Astrocyte (in vitro differentiated cells and primary cell): ENCODE results near the gene TFPI2. TPM values are rescaled to one million over a fixed set of nuclear protein-coding genes. Genes with fewer than 3 reads are reported as not detected.

Source experiments
- DNase-seq: peaks from one replicate; pipeline ENCODE4 v3.0.0-alpha.2; 2010; ENCODE audit warnings: low read depth
- FAIRE-seq: peaks from 2 replicates; lab custom pipeline; 2011; peaks lifted over from hg19 to GRCh38; lab: Jason Lieb, UNC
- H2AFZ ChIP-seq: 2 replicates; pipeline ENCODE4 v1.6.0; 2012; ENCODE audit warnings: low read depth, low read length, inconsistent platforms
- H3K27ac ChIP-seq: 2 replicates; pipeline ENCODE4 v1.5.1; 2011; ENCODE audit warnings: low read depth, low read length, inconsistent platforms
- H3K27me3 ChIP-seq: 2 replicates; pipeline ENCODE4 v1.6.0; 2011; ENCODE audit warnings: low read length, inconsistent platforms; ENCODE audit not compliant: insufficient read depth
- H3K36me3 ChIP-seq: 2 replicates; pipeline ENCODE4 v1.5.1; 2011; ENCODE audit warnings: low read length, inconsistent platforms; ENCODE audit not compliant: insufficient read depth
- H3K4me1 ChIP-seq: 2 replicates; pipeline ENCODE4 v1.5.1; 2011; ENCODE audit warnings: low read length, inconsistent platforms; ENCODE audit not compliant: insufficient read depth
- H3K4me2 ChIP-seq: 2 replicates; pipeline ENCODE4 v1.6.0; 2012; ENCODE audit warnings: low read length, inconsistent platforms
- H3K4me3 ChIP-seq: 2 replicates; pipeline ENCODE4 v1.5.1; 2011; ENCODE audit warnings: low read depth, mild to moderate bottlenecking, low read length, inconsistent platforms; ENCODE audit not compliant: insufficient read depth
- H3K79me2 ChIP-seq: 2 replicates; pipeline ENCODE4 v1.6.0; 2012; ENCODE audit warnings: mild to moderate bottlenecking, low read length, inconsistent platforms; ENCODE audit not compliant: insufficient read depth
- H3K9ac ChIP-seq: 2 replicates; pipeline ENCODE4 v1.6.0; 2012; ENCODE audit warnings: mild to moderate bottlenecking, low read length, inconsistent platforms
- H3K9me3 ChIP-seq: 2 replicates; pipeline ENCODE4 v1.5.1; 2012; ENCODE audit warnings: low read depth, mild to moderate bottlenecking, low read length, inconsistent platforms; ENCODE audit not compliant: insufficient read depth
- H4K20me1 ChIP-seq: 2 replicates; pipeline ENCODE4 v1.6.0; 2012; ENCODE audit warnings: low read length, inconsistent platforms; ENCODE audit not compliant: insufficient read depth
- H3K27ac Mint-ChIP-seq: one replicate; pipeline ENCODE4 v1.8.0; 2021; ENCODE audit warnings: mild to moderate bottlenecking, mixed read lengths; ENCODE audit not compliant: unreplicated experiment
- H3K27me3 Mint-ChIP-seq: one replicate; pipeline ENCODE4 v1.8.0; 2021; ENCODE audit warnings: low read depth, mixed read lengths; ENCODE audit not compliant: unreplicated experiment
- H3K36me3 Mint-ChIP-seq: one replicate; pipeline ENCODE4 v1.8.0; 2021; ENCODE audit warnings: low read depth, mixed read lengths; ENCODE audit not compliant: unreplicated experiment
- H3K4me1 Mint-ChIP-seq: one replicate; pipeline ENCODE4 v1.8.0; 2021; ENCODE audit warnings: low read depth, mixed read lengths; ENCODE audit not compliant: unreplicated experiment
- H3K4me3 Mint-ChIP-seq: one replicate; pipeline ENCODE4 v1.8.0; 2021; ENCODE audit warnings: mild to moderate bottlenecking, moderate library complexity, mixed read lengths; ENCODE audit not compliant: unreplicated experiment
- H3K9me3 Mint-ChIP-seq: one replicate; pipeline ENCODE4 v1.8.0; 2021; ENCODE audit warnings: mild to moderate bottlenecking, mixed read lengths; ENCODE audit not compliant: unreplicated experiment
- EZH2 ChIP-seq: IDR thresholded peaks from 2 replicates; pipeline ENCODE4 v1.6.1; 2012; ENCODE audit warnings: mild to moderate bottlenecking, low read length, inconsistent platforms; ENCODE audit not compliant: insufficient read depth
- total RNA-seq: library from RNA; stranded (reverse); gene quantifications from 2 replicates; pipeline ENCODE4 v1.2.1, GENCODE V29; 2021
- TF ChIP-seq, protein P1 (sequence below): IDR thresholded peaks from 2 replicates; pipeline ENCODE4 v1.5.1; 2011; ENCODE audit warnings: low read depth, mild to moderate bottlenecking, inconsistent platforms, low read length, moderate library complexity; ENCODE audit not compliant: insufficient read depth

TFPI2 gene
- total RNA-seq, 1 donor from 2014 or later = 74.8 TPM

- H3K9ac ChIP-seq = no peak overlapping the region
- no peak overlapping the region for H3K4me3 Mint-ChIP-seq
- H3K27me3 Mint-ChIP-seq = no peaks in the 10 kb centered on the region
- no peaks in the 10 kb centered on the region for H3K79me2 ChIP-seq
- TF ChIP-seq, protein P1, sequence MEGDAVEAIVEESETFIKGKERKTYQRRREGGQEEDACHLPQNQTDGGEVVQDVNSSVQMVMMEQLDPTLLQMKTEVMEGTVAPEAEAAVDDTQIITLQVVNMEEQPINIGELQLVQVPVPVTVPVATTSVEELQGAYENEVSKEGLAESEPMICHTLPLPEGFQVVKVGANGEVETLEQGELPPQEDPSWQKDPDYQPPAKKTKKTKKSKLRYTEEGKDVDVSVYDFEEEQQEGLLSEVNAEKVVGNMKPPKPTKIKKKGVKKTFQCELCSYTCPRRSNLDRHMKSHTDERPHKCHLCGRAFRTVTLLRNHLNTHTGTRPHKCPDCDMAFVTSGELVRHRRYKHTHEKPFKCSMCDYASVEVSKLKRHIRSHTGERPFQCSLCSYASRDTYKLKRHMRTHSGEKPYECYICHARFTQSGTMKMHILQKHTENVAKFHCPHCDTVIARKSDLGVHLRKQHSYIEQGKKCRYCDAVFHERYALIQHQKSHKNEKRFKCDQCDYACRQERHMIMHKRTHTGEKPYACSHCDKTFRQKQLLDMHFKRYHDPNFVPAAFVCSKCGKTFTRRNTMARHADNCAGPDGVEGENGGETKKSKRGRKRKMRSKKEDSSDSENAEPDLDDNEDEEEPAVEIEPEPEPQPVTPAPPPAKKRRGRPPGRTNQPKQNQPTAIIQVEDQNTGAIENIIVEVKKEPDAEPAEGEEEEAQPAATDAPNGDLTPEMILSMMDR = no peak
- TF ChIP-seq EZH2 = no peak
- peak overlapping the region; percentile 76 for H3K27ac Mint-ChIP-seq
- H2AFZ ChIP-seq = no peak overlapping the region
- H3K4me2 ChIP-seq = no peak overlapping the region
- peaks cover 18% of the 10 kb centered on the region for H3K4me1 Mint-ChIP-seq
- H3K9me3 Mint-ChIP-seq = peaks cover 4% of the 10 kb centered on the region
- H3K27me3 ChIP-seq = no peaks in the 10 kb centered on the region
- FAIRE-seq (no peak), DNase-seq (peak; percentile 37)
- H3K27ac ChIP-seq = no peak overlapping the region
- H3K4me3 ChIP-seq = no peak overlapping the region
- no peaks in the 10 kb centered on the region for H4K20me1 ChIP-seq
- no peaks in the 10 kb centered on the region for H3K36me3 Mint-ChIP-seq
- no peaks in the 10 kb centered on the region for H3K9me3 ChIP-seq
- H3K4me1 ChIP-seq = no peaks in the 10 kb centered on the region
- no peaks in the 10 kb centered on the region for H3K36me3 ChIP-seq
Measured at GRCh38 chr7:93883078-93883916, 7.3 kb downstream of the TFPI2 start.

DNA sequence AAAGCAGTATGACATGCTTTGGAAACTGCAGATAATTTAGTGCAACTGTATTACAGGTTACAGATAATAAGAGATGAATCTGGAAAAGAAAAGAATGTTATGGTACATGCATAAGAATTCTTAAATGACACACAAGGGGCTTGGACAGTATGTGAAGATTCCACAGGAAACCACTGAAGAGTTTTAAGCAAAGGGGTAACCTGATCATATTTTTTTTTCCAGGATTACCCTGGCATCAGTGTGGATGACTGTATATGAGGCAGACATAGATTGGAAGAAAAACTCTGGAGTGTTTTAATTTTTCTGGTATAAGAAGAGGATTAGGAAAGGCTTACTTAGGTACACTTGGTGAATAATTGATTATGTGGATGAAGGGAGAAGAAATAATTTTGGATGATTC, 8.1 kb downstream of the TFPI2 start:
- Mint-ChIP-seq H3K4me1 (peaks cover 18% of the 10 kb centered on the region), H3K4me3 (no peak overlapping the region), H3K9me3 (peaks cover 4% of the 10 kb centered on the region), H3K36me3 (no peaks in the 10 kb centered on the region), H3K27ac (no peak overlapping the region), H3K27me3 (no peaks in the 10 kb centered on the region)
- no peak overlapping the region for H3K27ac ChIP-seq
- H3K4me3 ChIP-seq = no peak overlapping the region
- H3K4me2 ChIP-seq = no peak overlapping the region
- H3K36me3 ChIP-seq = no peaks in the 10 kb centered on the region
- TF ChIP-seq, protein P1 = no peak
- TF ChIP-seq EZH2 = no peak
- H3K9me3 ChIP-seq = no peaks in the 10 kb centered on the region
- DNase-seq (no peak), FAIRE-seq (no peak)
- no peaks in the 10 kb centered on the region for H3K4me1 ChIP-seq
- H3K79me2 ChIP-seq = no peaks in the 10 kb centered on the region
- no peak overlapping the region for H2AFZ ChIP-seq
- H4K20me1 ChIP-seq = no peaks in the 10 kb centered on the region
- H3K9ac ChIP-seq = no peak overlapping the region
- no peaks in the 10 kb centered on the region for H3K27me3 ChIP-seq

GRCh38 chr7:93879356-93879755, 11.2 kb downstream of the TFPI2 start:
- Histone ChIP-seq H3K27me3 (no peaks in the 10 kb centered on the region), H3K4me1 (no peaks in the 10 kb centered on the region), H3K9me3 (no peaks in the 10 kb centered on the region), H3K36me3 (no peaks in the 10 kb centered on the region), H2AFZ (no peak overlapping the region), H3K27ac (no peak overlapping the region), H3K79me2 (no peaks in the 10 kb centered on the region), H4K20me1 (no peaks in the 10 kb centered on the region), H3K4me2 (no peak overlapping the region), H3K9ac (no peak overlapping the region), H3K4me3 (no peak overlapping the region)
- TF ChIP-seq, protein P1 = no peak
- peaks cover 18% of the 10 kb centered on the region for H3K4me1 Mint-ChIP-seq
- H3K9me3 Mint-ChIP-seq = peaks cover 4% of the 10 kb centered on the region
- H3K27ac Mint-ChIP-seq = no peak overlapping the region
- FAIRE-seq = no peak
- DNase-seq = no peak
- H3K36me3 Mint-ChIP-seq = no peaks in the 10 kb centered on the region
- H3K4me3 Mint-ChIP-seq = no peak overlapping the region
- no peaks in the 10 kb centered on the region for H3K27me3 Mint-ChIP-seq
